ENCODE measurements around the gene GAS7. TPM values are rescaled to one million over a fixed set of nuclear protein-coding genes. Genes with fewer than 3 reads are reported as not detected.

The GAS7 gene
- total and polyA plus RNA-seq, 9 of the 15 experiments (the other 6 are each of a cell fraction or from before 2014, with no cell fraction given): 0.11 to 0.33 TPM; not detected in 7

DNA sequence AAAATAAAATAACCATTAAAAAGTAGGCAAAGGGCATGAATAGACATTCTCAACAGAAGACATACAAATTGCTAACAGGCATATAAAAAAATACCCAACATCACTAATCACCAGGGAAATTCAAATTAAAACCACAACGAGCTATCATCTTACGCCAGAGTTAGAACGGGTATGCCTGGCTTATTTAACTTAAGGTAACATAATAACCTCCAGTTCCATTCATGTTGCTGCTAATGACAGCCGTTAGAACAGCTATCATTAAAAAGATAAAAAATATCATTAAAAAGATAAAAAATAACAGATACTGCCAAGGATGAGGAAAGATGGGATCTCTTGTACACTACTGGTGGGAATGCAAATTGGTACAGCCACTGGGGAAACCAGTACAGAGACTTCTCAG is 89.3 kb downstream of the GAS7 start:
- no peak overlapping the region for H2AFZ ChIP-seq (ENCODE audit: low read depth, low read length)
- FAIRE-seq: no peak
- H4K20me1 ChIP-seq (replicated peaks; ENCODE audit: control insufficient read depth, insufficient read depth, low read length): no peaks in the 10 kb centered on the region
- in situ Hi-C loops (cut with MboI) (no loop called here), intact Hi-C loops (cut with micrococcal nuclease) (no loop called here)
- ATAC-seq: no peak
- WGBS (ENCODE audit: insufficient coverage, low coverage, missing lambda C conversion rate): 3% methylated on average over 4 of the region's 4 CpGs
- POLR2A ChIA-PET: no interaction called here
- H3K79me2 ChIP-seq (ENCODE audit: control insufficient read depth, insufficient read depth, low read length): no peaks in the 10 kb centered on the region
- H3K27me3 ChIP-seq (ENCODE audit: control insufficient read depth in 2 of 2, insufficient read depth in 2 of 2, low read length in 2 of 2): peaks cover 0 to 11% of the 10 kb centered on the region in 2 experiments; a peak in 2 of 5 replicates
- BruUV-seq (replicated peaks): no TSS peak
- no peaks in the 10 kb centered on the region for H3K36me3 ChIP-seq (ENCODE audit: control insufficient read depth, insufficient read depth, low read length)
- no peak overlapping the region for H3K9ac ChIP-seq (ENCODE audit: insufficient read depth in 1 of 2, low read depth in 2 of 2, low read length in 2 of 2)
- H3K4me1 ChIP-seq (replicated peaks in 1 of 2; ENCODE audit: control insufficient read depth in 2 of 2, insufficient read depth in 2 of 2, low read length in 2 of 2): no peaks in the 10 kb centered on the region
- no peaks in the 10 kb centered on the region for H3K9me1 ChIP-seq (ENCODE audit: control insufficient read depth, insufficient read depth, low read length)
- H3K4me2 ChIP-seq (ENCODE audit: insufficient read depth, low read length): no peak overlapping the region
- no peak overlapping the region for H3K27ac ChIP-seq (ENCODE audit: extremely low read depth, low read depth, low read length)
- no peaks in the 10 kb centered on the region for H3K9me3 ChIP-seq (replicated peaks; ENCODE audit: control insufficient read depth, insufficient read depth, low read depth, low read length)
- H3K4me3 ChIP-seq: no peak overlapping the region
- CTCF ChIA-PET (ENCODE audit: low intra/inter-chr PET ratio): no interaction called here
- DNase-seq (ENCODE audit: extremely low read depth in 1 of 4, low spot score in 3 of 4): no peak
- TF ChIP-seq SP1 (CRISPR knock-in tag; IDR thresholded peaks at IDR 0.05) (no peak), ZNF24 (IDR thresholded peaks at IDR 0.05) (no peak), BHLHE40 (IDR thresholded peaks at IDR 0.05; ENCODE audit: low read length) (no peak), POLR3G (IDR thresholded peaks at IDR 0.05; ENCODE audit: extremely low read depth, insufficient read length, insufficient replicate concordance) (no peak), CTBP1 (IDR thresholded peaks at IDR 0.05; ENCODE audit: borderline replicate concordance) (no peak), ERF (CRISPR knock-in tag; IDR thresholded peaks at IDR 0.05) (no peak), ZNF408 (CRISPR knock-in tag; IDR thresholded peaks at IDR 0.05; ENCODE audit: low read depth) (no peak), ZNF551 (CRISPR knock-in tag; IDR thresholded peaks at IDR 0.05) (no peak)
- TF ChIP-seq, protein P1, sequence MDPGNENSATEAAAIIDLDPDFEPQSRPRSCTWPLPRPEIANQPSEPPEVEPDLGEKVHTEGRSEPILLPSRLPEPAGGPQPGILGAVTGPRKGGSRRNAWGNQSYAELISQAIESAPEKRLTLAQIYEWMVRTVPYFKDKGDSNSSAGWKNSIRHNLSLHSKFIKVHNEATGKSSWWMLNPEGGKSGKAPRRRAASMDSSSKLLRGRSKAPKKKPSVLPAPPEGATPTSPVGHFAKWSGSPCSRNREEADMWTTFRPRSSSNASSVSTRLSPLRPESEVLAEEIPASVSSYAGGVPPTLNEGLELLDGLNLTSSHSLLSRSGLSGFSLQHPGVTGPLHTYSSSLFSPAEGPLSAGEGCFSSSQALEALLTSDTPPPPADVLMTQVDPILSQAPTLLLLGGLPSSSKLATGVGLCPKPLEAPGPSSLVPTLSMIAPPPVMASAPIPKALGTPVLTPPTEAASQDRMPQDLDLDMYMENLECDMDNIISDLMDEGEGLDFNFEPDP (CRISPR knock-in tag; IDR thresholded peaks at IDR 0.05): no peak
- TF ChIP-seq, protein P2, sequence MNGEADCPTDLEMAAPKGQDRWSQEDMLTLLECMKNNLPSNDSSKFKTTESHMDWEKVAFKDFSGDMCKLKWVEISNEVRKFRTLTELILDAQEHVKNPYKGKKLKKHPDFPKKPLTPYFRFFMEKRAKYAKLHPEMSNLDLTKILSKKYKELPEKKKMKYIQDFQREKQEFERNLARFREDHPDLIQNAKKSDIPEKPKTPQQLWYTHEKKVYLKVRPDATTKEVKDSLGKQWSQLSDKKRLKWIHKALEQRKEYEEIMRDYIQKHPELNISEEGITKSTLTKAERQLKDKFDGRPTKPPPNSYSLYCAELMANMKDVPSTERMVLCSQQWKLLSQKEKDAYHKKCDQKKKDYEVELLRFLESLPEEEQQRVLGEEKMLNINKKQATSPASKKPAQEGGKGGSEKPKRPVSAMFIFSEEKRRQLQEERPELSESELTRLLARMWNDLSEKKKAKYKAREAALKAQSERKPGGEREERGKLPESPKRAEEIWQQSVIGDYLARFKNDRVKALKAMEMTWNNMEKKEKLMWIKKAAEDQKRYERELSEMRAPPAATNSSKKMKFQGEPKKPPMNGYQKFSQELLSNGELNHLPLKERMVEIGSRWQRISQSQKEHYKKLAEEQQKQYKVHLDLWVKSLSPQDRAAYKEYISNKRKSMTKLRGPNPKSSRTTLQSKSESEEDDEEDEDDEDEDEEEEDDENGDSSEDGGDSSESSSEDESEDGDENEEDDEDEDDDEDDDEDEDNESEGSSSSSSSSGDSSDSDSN (IDR thresholded peaks at IDR 0.05; ENCODE audit: borderline replicate concordance in 1 of 2, low read depth in 2 of 2, low read length in 2 of 2): no peak
